ENCODE measurements around the gene DUSP9.
"Not testable (repeated sequence)": the region's sequence is repeated elsewhere in the genome, so short reads cannot be mapped to it uniquely, and the experiment has no call there.

Gene DUSP9

DNA sequence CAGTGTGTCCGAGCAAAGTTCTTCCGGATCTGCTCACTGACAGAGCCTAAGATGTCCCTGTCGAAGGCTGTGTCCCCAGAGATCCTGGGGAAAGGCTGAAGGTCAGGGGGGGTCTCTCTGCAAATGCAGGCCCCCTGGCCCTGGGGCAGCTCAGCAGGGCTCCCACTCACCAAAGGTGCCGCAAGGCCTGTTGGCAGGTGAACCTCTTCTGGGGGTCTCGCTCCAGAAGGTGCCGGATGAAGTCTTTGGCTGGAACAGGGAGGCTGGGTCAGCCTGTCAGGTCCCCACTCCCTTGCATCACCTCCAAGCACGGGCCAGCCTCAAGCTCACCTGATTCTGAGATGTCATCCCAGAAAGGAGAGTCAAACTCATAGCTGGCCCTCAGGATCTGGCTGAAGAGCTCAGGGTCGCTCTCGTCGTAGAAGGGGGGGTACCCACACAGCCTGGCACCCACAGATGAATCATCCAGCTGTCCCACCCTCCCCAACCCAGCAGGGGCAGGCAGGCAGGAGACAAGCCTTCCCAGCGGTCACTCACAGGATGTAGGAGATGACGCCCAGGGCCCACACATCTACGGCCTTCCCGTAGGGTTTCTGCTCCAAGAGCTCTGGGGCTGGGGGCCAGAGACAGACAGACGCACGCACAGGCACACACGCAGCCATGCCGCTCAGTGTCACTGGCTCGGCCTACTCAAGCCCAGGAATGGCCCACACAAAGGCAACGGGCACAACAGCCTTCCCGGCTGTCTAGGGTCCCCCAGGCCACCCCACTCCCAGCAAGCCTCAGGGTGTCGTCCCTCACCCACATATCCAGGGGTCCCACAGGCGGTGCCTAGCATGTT, 24.0 kb downstream of the DUSP9 start:
- no peak for DNase-seq (ENCODE audit: low read depth in 4 of 4, low spot score in 1 of 4)

DNA sequence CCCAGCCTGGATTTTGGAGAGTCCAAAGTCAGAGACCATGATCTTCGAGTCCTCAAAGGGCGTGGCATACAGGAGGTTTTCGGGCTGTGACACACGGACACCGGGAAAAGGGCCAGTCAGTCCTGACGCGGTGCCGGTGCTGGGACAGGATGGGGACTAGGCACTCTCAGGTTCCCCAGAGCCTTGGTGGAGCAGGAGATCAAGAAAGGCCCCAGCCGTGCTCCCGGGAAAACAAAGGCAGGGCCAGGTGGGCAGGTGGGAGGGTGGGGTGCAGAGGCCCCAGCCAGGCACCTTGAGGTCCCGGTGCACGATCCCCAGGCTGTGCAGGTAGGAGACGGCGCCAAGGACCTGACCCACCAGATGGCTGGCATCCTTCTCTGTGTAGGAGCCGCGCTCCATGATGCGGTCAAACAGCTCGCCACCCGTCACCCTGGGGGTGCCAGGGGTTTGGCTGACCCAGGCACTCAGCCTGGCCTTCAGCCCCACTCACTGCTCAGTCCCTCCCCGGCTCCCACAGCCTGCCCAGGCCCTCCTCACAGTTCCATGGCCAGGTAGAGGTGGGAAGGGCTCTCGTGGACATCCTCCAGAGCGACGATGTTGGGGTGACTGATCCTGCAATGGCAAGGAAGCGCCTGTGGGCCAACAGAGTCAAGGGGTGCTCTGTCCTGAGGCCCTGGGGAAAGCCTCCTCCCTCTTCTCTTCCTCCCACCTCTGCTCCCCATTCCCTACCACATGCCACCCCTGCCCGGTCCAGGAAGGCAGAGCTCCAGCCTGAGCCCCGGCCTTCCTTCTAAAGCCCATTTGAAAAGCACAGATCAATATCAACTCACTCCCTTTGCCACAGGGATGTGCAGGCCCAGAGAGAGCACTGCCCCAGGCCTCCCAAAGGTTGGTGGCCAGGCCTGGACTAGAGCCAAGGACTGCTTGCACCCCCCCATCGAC, 24.9 kb downstream of the DUSP9 start:
- DNase-seq (ENCODE audit: low read depth in 4 of 4, low spot score in 1 of 4): no peak

DNA sequence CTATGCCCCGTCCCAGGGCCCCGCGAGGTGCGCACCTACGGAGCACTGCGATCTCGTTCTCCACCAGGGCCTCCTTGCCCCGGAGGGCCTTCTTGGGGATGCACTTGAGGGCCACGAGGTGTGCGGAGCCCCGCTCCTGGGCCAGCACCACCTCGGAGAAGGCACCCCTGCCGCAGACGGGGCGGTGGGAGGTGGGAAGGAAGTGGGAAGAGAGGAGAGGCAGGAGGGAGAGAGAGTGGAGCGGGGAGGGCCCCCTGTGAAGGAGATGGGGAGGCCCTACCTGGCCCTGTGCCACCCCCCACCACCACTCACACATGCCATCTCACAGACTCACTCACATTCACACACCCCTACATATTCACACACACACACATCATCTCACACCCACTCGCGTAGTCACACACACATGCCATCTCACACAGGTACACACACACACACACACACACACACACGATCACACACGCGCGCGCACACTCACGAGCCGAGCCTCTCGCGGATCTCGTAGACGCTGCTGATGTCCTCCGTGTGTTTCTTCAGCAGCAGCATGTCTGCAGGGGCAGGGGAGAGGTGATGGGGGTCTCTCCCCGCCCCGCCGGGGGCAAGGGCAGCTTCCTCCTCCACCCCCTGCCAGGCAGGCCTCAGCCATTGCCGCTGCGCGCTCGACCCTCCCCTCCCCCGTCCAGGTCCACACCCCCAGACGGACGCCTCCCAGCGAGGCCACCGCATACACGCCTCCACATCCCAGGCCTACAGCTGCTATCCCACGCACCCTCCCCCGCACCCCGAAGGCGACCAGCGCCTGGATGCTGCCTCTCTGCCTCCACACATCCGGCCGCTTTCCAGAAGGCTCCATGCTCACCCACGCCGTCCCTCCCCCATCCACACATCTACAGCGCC, 25.8 kb downstream of the DUSP9 start:
- DNase-seq (ENCODE audit: low read depth in 4 of 4, low spot score in 1 of 4): no peak

DNA sequence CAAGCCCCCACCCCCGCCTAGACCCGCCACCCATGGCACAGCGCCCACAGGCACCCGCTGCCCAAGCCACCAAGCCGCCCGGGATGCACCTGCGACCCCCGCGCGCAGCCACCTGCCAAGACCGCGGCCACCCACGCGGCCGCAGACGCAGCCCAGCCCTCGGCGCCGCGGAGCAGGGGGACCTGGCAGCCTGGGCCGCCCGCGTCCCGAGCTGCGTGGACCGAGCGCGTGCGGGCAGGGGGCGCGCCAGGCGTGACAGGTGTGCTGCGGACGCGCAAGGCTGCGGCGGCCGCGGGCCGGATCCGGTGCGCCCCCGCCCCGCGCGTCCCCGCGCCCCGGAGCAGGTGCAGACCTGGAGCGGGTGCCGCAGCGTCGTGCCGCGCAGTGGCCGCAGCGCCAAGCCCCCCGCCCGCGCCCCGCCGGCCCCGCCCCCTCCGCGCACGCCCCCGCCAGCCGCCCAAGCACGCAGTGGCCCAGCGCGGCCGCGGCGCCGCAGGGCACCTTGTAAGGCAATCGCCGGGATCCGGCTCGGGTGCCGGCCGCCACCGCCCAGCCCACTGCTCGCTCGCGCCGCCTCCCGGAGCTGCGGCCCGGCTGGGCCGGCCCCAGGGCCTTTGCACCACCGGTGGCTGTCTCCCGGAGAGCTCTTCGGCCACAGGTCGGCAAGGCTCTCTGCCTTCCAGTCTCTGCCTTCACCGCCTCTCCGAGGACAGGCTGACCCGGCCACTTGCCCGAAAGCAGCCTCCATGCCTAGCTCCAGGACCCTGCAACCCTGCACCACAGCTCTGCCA, 26.6 kb downstream of the DUSP9 start, which contains the start of gene PNCK:
TSS of gene PNCK (minus strand) at position 386 of the 791 bp plus-strand sequence. CDS start 737 bp downstream, outside the sequence.
- no peak for DNase-seq (ENCODE audit: low read depth in 4 of 4, low spot score in 1 of 4)

DNA sequence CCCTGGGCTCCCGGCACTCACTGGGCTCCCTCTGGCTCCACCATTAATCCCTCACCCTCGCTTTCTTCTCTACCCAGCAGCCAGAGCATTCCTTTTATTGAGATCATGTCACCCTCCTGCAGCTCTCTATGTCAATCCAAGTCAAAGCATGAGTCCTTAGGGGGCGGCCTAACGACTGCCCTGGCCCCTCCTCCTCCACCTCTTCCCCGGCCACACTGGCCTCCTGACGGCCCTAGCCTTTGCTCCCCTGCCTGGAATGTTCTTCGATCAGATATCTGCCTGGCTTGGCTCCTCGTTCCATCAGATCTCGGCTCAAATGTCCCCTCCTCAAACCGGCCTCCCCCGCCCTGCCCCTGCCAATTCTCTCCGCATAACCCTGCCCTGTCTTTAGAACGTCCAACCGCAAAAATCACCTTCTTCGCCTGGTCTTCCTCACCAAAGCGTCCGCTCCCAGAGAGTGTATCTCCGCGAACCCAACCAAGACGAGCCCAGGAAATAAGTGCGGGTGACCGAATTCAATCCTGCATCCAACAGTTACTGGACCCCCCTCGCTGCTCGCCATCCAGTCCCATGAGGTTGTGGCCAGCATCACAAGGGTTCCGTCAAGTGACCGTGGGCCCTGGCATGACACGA, 27.3 kb downstream of the DUSP9 start:
- DNase-seq (ENCODE audit: low read depth in 4 of 4, low spot score in 1 of 4): no peak

DNA sequence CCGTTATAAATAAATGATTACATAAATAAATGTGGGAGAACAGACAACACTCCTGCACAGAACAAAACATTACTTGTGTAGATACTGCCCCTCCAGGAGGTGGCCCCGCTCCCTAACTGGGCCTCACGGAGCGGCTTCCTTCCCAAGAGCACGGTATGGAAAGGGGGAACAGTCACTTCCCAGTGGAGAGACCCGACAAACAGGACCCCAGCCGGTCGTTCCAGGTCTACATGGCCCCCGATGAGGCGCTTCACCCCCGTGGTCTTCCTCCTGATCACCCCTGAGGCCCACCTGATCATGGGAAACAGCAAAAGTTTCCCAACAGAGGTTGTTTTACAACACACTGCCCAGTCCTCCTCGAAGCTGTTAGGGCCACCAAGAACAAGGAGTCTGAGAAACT, 34.2 kb downstream of the DUSP9 start:
- no peak for DNase-seq (ENCODE audit: low read depth in 4 of 4, low spot score in 1 of 4)

DNA sequence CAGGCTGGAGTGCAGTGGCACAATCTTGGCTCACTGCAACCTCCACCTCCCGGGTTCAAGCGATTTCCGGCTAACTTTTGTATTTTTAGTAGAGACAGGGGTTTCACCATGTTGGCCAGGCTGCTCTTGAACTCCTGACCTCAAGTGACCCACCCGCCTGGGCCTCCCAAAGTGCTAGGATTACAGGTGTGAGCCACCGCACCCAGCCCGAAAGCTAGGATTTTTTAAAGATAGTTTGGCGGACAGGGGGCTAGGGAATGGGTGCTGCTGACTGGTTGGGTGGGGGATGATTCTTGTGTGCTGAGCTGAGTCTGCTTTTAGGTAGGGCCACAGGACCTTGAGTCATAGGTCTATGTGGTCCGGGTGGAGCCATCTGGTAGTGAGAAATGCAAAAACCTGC, 36.5 kb downstream of the DUSP9 start:
- not testable (repeated sequence) for DNase-seq (ENCODE audit: low read depth in 4 of 4, low spot score in 1 of 4)

DNA sequence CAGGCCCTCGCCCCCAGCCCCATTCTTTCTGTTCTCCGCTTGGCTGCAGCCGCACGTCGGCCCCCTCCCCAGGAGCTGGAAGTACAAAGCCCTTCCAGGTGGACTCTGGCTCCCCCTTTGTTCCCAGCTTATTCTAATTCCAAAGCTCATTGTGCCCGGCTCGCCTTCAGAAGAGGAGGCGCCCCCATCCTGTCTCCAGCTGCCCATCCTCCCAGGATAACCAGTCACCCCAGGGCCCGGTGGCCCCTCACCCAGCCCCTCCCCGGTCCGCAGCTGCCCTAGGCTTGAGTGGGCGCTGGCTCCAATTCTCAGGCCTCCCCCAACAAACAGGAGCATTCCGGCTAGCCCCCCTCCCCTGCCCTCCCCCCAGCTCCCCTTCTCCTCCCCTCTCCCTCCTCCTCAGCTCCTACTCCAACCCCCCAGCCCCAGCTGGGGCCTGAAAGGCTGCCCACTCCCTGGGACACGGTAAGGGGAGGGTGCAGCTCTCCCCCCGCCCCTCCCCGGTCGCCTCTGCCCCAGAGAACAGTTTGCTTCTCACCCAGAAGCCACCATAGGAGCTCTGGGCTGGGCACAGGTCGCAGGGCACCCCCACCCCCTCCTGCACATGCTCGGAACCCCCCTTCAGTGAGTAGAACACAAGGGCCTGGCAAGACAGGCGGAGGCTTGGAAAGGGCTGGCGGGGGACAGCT, 37.6 kb downstream of the DUSP9 start:
- DNase-seq (ENCODE audit: low read depth in 4 of 4, low spot score in 1 of 4): no peak

DNA sequence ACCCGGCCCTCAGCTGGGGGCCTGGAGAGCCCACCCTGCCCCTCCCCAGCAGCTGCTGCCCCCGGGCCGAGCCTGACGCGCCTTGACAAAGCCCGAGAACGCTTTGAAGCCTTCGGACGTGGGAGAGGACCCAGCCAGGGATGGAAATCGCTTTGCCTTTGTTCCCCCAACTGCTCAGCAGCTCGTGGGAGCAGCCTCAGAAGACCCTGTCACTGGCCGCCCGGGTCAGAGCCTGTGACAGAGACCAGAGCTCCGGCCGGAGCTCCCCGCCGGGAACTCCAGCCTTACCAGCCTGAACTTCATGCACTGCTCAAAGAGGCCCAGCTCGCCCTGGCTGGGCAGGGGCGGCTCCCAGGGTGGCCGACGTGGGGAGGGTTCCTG, 38.1 kb downstream of the DUSP9 start:
- no peak for DNase-seq (ENCODE audit: low read depth in 4 of 4, low spot score in 1 of 4)

DNA sequence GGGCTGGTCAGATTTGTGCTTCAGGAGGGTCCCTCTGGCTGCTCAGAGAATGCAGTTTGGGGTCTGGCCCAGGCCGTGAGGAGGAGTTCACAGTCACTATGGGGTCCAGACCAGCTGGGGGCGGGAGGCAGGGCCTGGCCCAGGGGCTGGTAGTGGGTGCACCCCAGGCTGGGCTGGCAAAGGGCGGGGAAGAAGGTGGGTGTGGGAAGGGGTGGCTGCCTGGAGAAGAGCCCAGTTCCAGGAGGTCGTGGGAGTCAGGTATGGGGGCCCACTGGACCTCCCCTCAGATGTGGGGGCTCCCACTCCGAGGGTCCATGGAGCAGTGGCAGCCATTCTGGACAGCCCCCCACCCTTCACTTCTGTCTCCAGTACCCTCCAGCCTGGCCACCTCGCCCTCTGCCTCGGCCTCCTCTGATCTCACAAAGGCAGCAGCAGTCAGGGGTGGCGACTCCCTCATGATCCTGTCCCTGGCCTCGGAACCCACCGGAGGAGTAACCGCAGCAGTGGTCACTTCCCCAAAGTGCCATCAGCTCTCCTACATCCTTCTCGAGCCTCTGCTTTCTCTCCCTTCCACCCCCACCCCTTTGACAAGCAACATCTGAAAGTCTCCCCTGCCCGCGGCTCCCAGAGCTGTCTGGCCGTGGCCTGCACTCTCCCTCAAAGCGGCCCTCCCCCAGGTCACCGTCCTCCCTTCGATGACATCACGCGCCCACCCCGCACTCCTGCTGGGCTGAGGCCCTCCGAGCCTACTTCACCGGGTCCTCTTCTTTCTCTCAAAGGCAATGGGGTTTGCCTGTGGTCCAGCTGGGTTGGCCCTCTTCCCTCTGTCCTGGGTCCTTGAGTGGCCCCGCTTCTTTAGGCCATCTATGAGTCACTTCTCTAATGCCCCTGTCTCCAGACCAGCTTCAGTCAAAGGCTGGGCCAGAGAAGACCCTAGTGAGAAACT, 39.0 kb downstream of the DUSP9 start:
- no peak for DNase-seq (ENCODE audit: low read depth in 4 of 4, low spot score in 1 of 4)

DNA sequence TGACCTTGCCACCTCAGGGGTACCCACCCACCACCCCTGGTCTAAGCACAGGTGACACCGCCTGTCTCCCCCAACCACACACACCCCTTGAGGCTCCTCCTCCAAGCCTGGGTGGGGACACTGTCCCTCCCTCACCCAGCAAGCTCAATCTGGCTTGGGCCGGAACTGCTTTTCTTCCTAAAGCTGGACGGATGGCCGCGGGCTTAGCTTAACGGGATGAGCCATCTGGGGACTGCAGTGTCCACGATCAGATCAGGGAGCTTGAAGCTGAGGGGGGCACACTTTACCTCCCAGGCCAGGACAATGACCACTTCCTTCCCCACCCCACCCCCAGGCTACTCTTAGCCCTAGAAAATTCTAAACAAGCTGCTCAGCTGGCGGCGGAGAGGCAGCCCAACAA, 39.7 kb downstream of the DUSP9 start:
- no peak for DNase-seq (ENCODE audit: low read depth in 4 of 4, low spot score in 1 of 4)

DNA sequence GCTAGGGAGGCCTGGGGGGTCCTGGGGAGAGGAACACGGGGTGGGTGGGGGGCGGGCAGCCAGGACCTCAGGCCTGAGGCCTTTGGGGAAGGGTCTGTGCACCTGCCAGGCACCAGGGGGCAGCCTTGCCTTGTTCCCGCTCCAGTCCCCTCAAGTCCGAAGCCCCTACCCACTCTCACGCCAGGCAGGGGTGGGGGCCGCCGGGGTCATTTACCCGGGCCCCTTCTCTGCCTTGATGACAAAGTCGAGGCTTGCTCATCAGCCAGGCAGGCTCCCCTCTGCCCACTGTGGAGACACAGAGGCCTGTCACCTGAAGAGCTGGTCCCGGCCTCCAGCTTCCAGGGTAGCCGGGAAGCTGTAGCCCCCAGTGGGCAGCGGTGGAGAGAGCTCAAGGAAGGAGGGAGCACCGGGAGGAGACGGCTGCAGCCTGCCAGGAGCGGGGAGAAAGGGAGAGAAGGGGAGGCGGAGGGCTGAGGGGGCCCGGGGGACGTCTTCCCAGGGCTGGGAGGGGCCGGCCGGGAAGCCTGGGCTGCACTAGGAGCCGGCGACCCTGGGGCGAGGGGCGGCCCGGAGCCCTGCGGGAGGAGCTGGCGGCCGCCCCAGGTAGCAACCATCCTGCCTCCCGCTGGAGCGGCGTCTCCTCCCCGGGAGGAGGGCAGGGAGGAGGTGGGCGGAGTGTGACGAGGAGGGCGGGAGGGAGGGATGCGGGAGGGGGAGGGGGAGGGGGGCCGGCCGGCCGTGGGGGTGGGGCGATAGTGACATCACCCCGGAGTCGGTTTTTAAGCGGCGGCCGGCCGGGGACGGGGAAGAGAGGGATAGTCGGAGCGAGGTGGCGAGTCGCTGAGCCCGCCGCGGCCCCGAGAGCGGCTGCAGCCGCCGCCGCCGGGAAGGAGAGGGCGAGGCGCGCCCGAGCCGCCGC, 40.4 kb downstream of the DUSP9 start, which contains the start of gene SLC6A8:
TSS of gene SLC6A8 (plus strand) at position 806 of the 919 bp plus-strand sequence. CDS start 649 bp downstream, outside the sequence.
- DNase-seq (ENCODE audit: low read depth in 4 of 4, low spot score in 1 of 4): peak in 2 of 4 experiments; percentile 11 to 24

DNA sequence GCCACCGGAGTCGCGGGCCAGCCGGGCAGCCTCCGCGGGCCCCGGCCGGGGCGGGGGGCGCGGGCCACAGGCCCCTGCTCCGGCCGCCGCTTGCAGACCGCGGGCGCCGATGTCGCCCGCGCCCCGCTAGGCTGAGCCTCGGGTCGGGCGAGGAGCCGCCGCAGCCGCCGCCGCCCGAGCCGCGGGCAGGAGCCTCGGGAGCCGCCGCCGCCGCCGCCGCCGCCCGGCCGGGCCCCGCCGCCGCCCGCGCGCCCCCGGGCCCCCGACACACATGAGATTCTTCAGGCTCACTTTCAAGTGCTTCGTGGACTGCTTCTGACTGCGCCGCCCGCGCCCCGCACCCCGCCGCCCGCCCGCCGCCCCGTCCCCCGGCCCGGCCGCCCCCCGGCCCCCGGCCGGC, 41.1 kb downstream of the DUSP9 start:
- DNase-seq (ENCODE audit: low read depth in 4 of 4, low spot score in 1 of 4): no peak

DNA sequence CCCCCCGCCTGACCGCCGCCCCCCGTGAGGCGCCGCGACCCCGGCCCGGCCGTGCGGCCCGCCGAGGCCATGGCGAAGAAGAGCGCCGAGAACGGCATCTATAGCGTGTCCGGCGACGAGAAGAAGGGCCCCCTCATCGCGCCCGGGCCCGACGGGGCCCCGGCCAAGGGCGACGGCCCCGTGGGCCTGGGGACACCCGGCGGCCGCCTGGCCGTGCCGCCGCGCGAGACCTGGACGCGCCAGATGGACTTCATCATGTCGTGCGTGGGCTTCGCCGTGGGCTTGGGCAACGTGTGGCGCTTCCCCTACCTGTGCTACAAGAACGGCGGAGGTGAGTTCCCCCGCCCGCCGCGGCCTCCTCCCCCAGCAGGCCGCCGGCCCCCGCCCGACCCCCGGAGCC, 41.5 kb downstream of the DUSP9 start:
- DNase-seq (ENCODE audit: low read depth in 4 of 4, low spot score in 1 of 4): no peak

DNA sequence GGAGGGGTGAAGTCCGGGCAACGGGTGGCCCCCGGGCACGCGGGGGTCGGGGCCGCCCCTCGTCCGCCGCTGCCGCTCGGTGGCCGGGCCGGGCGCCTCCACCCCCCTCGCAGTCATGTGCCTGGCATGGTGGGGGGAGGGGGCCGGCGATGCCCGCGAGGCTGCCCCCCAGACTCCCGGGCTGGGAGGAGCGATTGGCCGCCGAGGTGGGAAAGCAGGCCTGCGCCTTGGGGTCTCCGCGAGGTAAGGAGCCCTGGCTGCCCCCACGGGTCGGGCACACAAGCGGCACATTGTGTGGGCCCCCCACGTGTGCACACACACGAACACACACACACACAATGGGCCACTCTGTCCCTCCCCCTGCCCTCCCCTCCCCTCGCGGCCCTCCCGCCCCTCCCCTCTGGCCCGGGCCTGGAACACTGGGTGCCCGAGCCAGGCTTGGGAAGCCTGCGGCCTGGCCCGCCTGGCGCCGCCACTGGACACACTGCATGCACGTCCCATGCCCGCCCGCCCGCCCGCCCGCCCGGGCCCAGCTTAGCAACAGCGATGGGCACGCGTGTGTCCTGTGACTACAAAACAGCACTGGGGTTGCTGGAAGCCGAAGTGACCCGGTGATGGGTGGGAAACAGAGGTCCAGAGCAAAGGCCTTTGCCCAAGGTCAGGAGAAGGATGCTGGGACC, 42.0 kb downstream of the DUSP9 start:
- no peak for DNase-seq (ENCODE audit: low read depth in 4 of 4, low spot score in 1 of 4)
